Glutamatergic neuron (in vitro differentiated cells): ENCODE data around the gene SLC66A2. TPM values are rescaled to one million over a fixed set of nuclear protein-coding genes. Genes with fewer than 3 reads are reported as not detected.

Source experiments
- DNase-seq: peaks from one replicate; pipeline ENCODE4 v3.0.0; 2022
- H3K27ac Mint-ChIP-seq: one replicate; pipeline ENCODE4 v1.8.0; 2020; ENCODE audit warnings: mild to moderate bottlenecking, mixed read lengths, inconsistent platforms; ENCODE audit not compliant: unreplicated experiment
- H3K27me3 Mint-ChIP-seq: one replicate; pipeline ENCODE4 v1.8.0; 2020; ENCODE audit warnings: mild to moderate bottlenecking, moderate library complexity, mixed read lengths, inconsistent platforms; ENCODE audit not compliant: unreplicated experiment
- H3K36me3 Mint-ChIP-seq: one replicate; pipeline ENCODE4 v1.8.0; 2020; ENCODE audit warnings: mild to moderate bottlenecking, mixed read lengths, inconsistent platforms; ENCODE audit not compliant: unreplicated experiment
- H3K4me1 Mint-ChIP-seq: one replicate; pipeline ENCODE4 v1.8.0; 2020; ENCODE audit warnings: mild to moderate bottlenecking, low read depth, mixed read lengths, inconsistent platforms; ENCODE audit not compliant: unreplicated experiment
- H3K4me3 Mint-ChIP-seq: one replicate; pipeline ENCODE4 v1.8.0; 2020; ENCODE audit warnings: mild to moderate bottlenecking, mixed read lengths, inconsistent platforms; ENCODE audit not compliant: unreplicated experiment
- H3K9me3 Mint-ChIP-seq: one replicate; pipeline ENCODE4 v1.8.0; 2020; ENCODE audit warnings: mild to moderate bottlenecking, moderate library complexity, mixed read lengths, inconsistent platforms; ENCODE audit not compliant: unreplicated experiment
- CTCF ChIP-seq: fragments of 200-600 bp; sonication (generic); IDR thresholded peaks from one replicate; pipeline ENCODE4 v1.5.0; 2021; ENCODE audit not compliant: partially characterized antibody, unreplicated experiment
- total RNA-seq: library from RNA; stranded (reverse); fragmentation: NEBNext Ultra II Directional; extraction: Animal tissue kit (Norgen Biotek cat#: 25700); gene quantifications from one replicate; pipeline ENCODE4 v1.2.1, GENCODE V29; 2021; ENCODE audit not compliant: unreplicated experiment

SLC66A2 gene
- total RNA-seq, 1 donor from 2014 or later = 56.6 TPM

- Mint-ChIP-seq H3K27me3 (peaks cover 14% of the 10 kb centered on the region), H3K4me1 (peaks cover 6% of the 10 kb centered on the region), H3K9me3 (peaks cover 15% of the 10 kb centered on the region), H3K4me3 (peak overlapping the region; percentile 64), H3K27ac (no peak overlapping the region), H3K36me3 (peaks cover 3% of the 10 kb centered on the region)
- TF ChIP-seq CTCF = no peak
- no peak for DNase-seq
Measured at GRCh38 chr18:79952456-79952995, 1.1 kb upstream of the SLC66A2 start.

- Mint-ChIP-seq H3K27ac (peak overlapping the region; percentile 82), H3K27me3 (peaks cover 11% of the 10 kb centered on the region)
Measured at GRCh38 chr18:79950515-79951341, 725 bp downstream of the SLC66A2 start.

GRCh38 chr18:79949697-79950487 is 1.6 kb downstream of the SLC66A2 start:
- peak overlapping the region; percentile 91 for H3K4me3 Mint-ChIP-seq
- peak overlapping the region; percentile 82 for H3K27ac Mint-ChIP-seq
- peaks cover 13% of the 10 kb centered on the region for H3K9me3 Mint-ChIP-seq
- no peak for TF ChIP-seq CTCF
- H3K27me3 Mint-ChIP-seq = peaks cover 14% of the 10 kb centered on the region
- DNase-seq = no peak
- no peaks in the 10 kb centered on the region for H3K36me3 Mint-ChIP-seq
- peaks cover 19% of the 10 kb centered on the region for H3K4me1 Mint-ChIP-seq

More at GRCh38 chr18:79950515-79951341, 725 bp downstream of the SLC66A2 start:
- H3K9me3 Mint-ChIP-seq = peaks cover 13% of the 10 kb centered on the region
- H3K4me3 Mint-ChIP-seq = peak overlapping the region; percentile 91
- peaks cover 15% of the 10 kb centered on the region for H3K4me1 Mint-ChIP-seq
- H3K36me3 Mint-ChIP-seq = no peaks in the 10 kb centered on the region
- DNase-seq = peak; percentile 58
- TF ChIP-seq CTCF = no peak

- H3K27ac Mint-ChIP-seq = no peak overlapping the region
- peak overlapping the region; percentile 57 for H3K4me3 Mint-ChIP-seq
- no peak for TF ChIP-seq CTCF
- peaks cover 16% of the 10 kb centered on the region for H3K9me3 Mint-ChIP-seq
- peaks cover 23% of the 10 kb centered on the region for H3K4me1 Mint-ChIP-seq
- no peak for DNase-seq
- H3K36me3 Mint-ChIP-seq = no peaks in the 10 kb centered on the region
- H3K27me3 Mint-ChIP-seq = peaks cover 15% of the 10 kb centered on the region
Measured at GRCh38 chr18:79948719-79949411, 2.6 kb downstream of the SLC66A2 start.
